ENCODE measurements around the gene PPP3CA. TPM values are rescaled to one million over a fixed set of nuclear protein-coding genes. Genes with fewer than 3 reads are reported as not detected.
A peak's percentile ranks its signal among the peaks of the same experiment; 100 is the strongest.

PPP3CA gene
- total and polyA plus RNA-seq, 2 of the 8 experiments (the other 6 are each of a cell fraction or from before 2014, with no cell fraction given), result 7.9 to 35.0 TPM

GRCh38 chr4:101304916-101305315, 42.4 kb downstream of the PPP3CA start:
- no peaks in the 10 kb centered on the region for H3K27me3 ChIP-seq (replicated peaks in 1 of 4; ENCODE audit: control insufficient read depth in 3 of 4, extremely low read depth in 1 of 4, insufficient read depth in 3 of 4, low read length in 3 of 4)
- H3K56ac ChIP-seq (replicated peaks; ENCODE audit: insufficient read length, low read depth, low read length), result no peak overlapping the region
- H2BK5ac ChIP-seq (ENCODE audit: low read depth, low read length), result no peak overlapping the region
- no peaks in the 10 kb centered on the region for H3K36me3 ChIP-seq (ENCODE audit: control insufficient read depth in 2 of 4, insufficient read depth in 4 of 4, low read length in 3 of 4)
- POLR2A ChIA-PET (ENCODE audit: partially characterized antibody), result no interaction called here
- no peak overlapping the region for H4K91ac ChIP-seq (replicated peaks; ENCODE audit: insufficient read length, low read length)
- no peaks in the 10 kb centered on the region for H3K79me1 ChIP-seq (ENCODE audit: low read depth, low read length)
- no peak overlapping the region for H3K14ac ChIP-seq (ENCODE audit: insufficient read length)
- no peaks in the 10 kb centered on the region for H3K9me3 ChIP-seq (ENCODE audit: insufficient read depth in 2 of 2, low read depth in 1 of 2, low read length in 1 of 2)
- no peaks in the 10 kb centered on the region for H4K20me1 ChIP-seq (replicated peaks in 1 of 2; ENCODE audit: control insufficient read depth in 1 of 2, insufficient read depth in 2 of 2, low read length in 2 of 2)
- no peak overlapping the region for H2AFZ ChIP-seq (ENCODE audit: low read length)
- no peak overlapping the region for H4K8ac ChIP-seq (ENCODE audit: extremely low read depth, insufficient read depth, low read length)
- DNase-seq (ENCODE audit: low read depth in 1 of 2, low spot score in 2 of 2), result no peak
- H2AK5ac ChIP-seq (ENCODE audit: low read depth, low read length), result no peak overlapping the region
- peaks cover 0 to 48% of the 10 kb centered on the region in 2 experiments; a peak in 3 of 4 replicates for H3K79me2 ChIP-seq (ENCODE audit: control insufficient read depth in 1 of 2, insufficient read depth in 2 of 2, low read length in 2 of 2)
- no peak overlapping the region for H2BK20ac ChIP-seq (ENCODE audit: low read length)
- no peak overlapping the region for H3K23ac ChIP-seq (ENCODE audit: insufficient read length)
- no peak overlapping the region for H2BK15ac ChIP-seq (ENCODE audit: low read length)
- CTCF ChIA-PET (ENCODE audit: partially characterized antibody), result no interaction called here
- H4K5ac ChIP-seq (ENCODE audit: insufficient read length, low read depth, low read length), result peak overlapping the region; percentile 89
- H3K4ac ChIP-seq (replicated peaks; ENCODE audit: insufficient read length, low read depth, low read length), result no peak overlapping the region
- peak overlapping the region; percentile 30 to 52; a peak in 2 of 4 replicates for H3K4me2 ChIP-seq (ENCODE audit: insufficient read depth in 1 of 2, low read depth in 2 of 2, low read length in 2 of 2)
- H3K4me3 ChIP-seq (ENCODE audit: extremely low read depth in 1 of 4, insufficient read depth in 2 of 4, low read depth in 3 of 4, low read length in 4 of 4), result no peak overlapping the region
- H3K23me2 ChIP-seq (ENCODE audit: low read depth, low read length), result no peaks in the 10 kb centered on the region
- H3K18ac ChIP-seq (ENCODE audit: extremely low read depth, low read length), result no peak overlapping the region
- 58% methylated on average over 2 of the region's 2 CpGs; no CpG with 5 or more reads in 1 of the 2 experiments for WGBS, 2 experiments (ENCODE audit: extremely low coverage in 1 of 2, insufficient coverage in 1 of 2, insufficient read length in 1 of 2, insufficient replicate concordance in 2 of 2, low coverage in 1 of 2, low lambda C conversion rate in 2 of 2, missing lambda C conversion rate in 1 of 2)
- no peak overlapping the region for H2BK120ac ChIP-seq (replicated peaks; ENCODE audit: low read depth, low read length)
- H3K4me1 ChIP-seq (replicated peaks in 1 of 4; ENCODE audit: control insufficient read depth in 3 of 4, insufficient read depth in 4 of 4, low read length in 3 of 4), result peaks cover 8 to 18% (median 12%) of the 10 kb centered on the region in 4 experiments
- no peak for FAIRE-seq
- no peak overlapping the region for H3K27ac ChIP-seq (ENCODE audit: low read depth, low read length)
- TF ChIP-seq PHF8 (conservative IDR thresholded peaks at IDR 0.05; ENCODE audit: low read depth, low read length) (no peak), SIX5 (IDR thresholded peaks at IDR 0.05; ENCODE audit: low read depth, low read length) (no peak), CBX8 (IDR thresholded peaks at IDR 0.05; ENCODE audit: borderline replicate concordance, low read depth, low read length) (no peak), ATF2 (IDR thresholded peaks at IDR 0.05; ENCODE audit: low read length) (no peak), BCL11A (IDR thresholded peaks at IDR 0.05; ENCODE audit: low read depth in 2 of 2, low read length in 2 of 2) (no peak), BRCA1 (IDR thresholded peaks at IDR 0.05; ENCODE audit: low read depth, low read length) (no peak), CREB1 (IDR thresholded peaks at IDR 0.05) (no peak), NANOG (IDR thresholded peaks at IDR 0.05; ENCODE audit: insufficient read depth, low read depth, low read length, poor library complexity, severe bottlenecking) (peak; percentile 73)
- H3K9ac ChIP-seq (replicated peaks in 1 of 4; ENCODE audit: extremely low read depth in 1 of 4, low read depth in 3 of 4, low read length in 3 of 4), result peak overlapping the region in 1 of 4 experiments; percentile 34; a peak in 1 of 7 replicates
- no peak overlapping the region for H2BK12ac ChIP-seq (ENCODE audit: low read depth, low read length)

Measured in H1 (cell line).